Measurements from ENCODE around the gene SLC12A9.

Gene SLC12A9

DNA sequence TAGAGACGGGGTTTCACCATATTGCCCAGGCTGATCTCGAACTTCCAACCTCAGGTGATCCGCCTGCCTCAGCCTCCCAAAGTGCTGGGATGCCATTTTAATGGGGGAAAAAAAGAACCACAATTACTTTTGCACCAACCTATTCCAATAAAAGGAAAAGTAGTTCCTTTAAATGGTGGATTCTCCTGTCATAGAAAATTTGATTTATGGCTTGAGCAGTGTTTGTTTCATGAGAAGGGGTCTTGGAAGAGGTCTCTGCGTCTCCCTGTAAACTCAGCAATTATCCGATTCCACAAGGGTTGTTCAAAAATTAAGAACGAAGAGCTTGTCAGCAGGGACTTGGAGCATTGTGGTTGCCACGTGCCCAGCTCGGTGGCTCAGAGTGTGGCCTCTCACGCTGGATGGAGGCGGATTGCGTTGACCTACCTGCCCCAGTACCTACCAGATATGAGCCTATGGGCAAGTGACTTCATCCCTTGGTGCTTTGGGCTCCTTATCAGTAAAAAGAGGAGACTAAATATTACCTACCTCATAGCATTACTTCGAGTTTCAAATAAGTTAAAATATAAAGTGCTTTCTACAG, 11.8 kb downstream of the SLC12A9 start:
- Histone ChIP-seq H3K27ac (replicated peaks) (no peak overlapping the region), H3K27me3 (ENCODE audit: insufficient read depth, poor library complexity, severe bottlenecking) (no peaks in the 10 kb centered on the region)
- TF ChIP-seq, protein P1, sequence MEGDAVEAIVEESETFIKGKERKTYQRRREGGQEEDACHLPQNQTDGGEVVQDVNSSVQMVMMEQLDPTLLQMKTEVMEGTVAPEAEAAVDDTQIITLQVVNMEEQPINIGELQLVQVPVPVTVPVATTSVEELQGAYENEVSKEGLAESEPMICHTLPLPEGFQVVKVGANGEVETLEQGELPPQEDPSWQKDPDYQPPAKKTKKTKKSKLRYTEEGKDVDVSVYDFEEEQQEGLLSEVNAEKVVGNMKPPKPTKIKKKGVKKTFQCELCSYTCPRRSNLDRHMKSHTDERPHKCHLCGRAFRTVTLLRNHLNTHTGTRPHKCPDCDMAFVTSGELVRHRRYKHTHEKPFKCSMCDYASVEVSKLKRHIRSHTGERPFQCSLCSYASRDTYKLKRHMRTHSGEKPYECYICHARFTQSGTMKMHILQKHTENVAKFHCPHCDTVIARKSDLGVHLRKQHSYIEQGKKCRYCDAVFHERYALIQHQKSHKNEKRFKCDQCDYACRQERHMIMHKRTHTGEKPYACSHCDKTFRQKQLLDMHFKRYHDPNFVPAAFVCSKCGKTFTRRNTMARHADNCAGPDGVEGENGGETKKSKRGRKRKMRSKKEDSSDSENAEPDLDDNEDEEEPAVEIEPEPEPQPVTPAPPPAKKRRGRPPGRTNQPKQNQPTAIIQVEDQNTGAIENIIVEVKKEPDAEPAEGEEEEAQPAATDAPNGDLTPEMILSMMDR (IDR thresholded peaks at IDR 0.05; ENCODE audit: insufficient read depth, low read length) = no peak
- TF ChIP-seq SPI1 (IDR thresholded peaks at IDR 0.05; ENCODE audit: borderline replicate concordance, low read depth) (no peak), GABPA (IDR thresholded peaks at IDR 0.05; ENCODE audit: low read depth) (no peak)
- TF ChIP-seq, protein P2, sequence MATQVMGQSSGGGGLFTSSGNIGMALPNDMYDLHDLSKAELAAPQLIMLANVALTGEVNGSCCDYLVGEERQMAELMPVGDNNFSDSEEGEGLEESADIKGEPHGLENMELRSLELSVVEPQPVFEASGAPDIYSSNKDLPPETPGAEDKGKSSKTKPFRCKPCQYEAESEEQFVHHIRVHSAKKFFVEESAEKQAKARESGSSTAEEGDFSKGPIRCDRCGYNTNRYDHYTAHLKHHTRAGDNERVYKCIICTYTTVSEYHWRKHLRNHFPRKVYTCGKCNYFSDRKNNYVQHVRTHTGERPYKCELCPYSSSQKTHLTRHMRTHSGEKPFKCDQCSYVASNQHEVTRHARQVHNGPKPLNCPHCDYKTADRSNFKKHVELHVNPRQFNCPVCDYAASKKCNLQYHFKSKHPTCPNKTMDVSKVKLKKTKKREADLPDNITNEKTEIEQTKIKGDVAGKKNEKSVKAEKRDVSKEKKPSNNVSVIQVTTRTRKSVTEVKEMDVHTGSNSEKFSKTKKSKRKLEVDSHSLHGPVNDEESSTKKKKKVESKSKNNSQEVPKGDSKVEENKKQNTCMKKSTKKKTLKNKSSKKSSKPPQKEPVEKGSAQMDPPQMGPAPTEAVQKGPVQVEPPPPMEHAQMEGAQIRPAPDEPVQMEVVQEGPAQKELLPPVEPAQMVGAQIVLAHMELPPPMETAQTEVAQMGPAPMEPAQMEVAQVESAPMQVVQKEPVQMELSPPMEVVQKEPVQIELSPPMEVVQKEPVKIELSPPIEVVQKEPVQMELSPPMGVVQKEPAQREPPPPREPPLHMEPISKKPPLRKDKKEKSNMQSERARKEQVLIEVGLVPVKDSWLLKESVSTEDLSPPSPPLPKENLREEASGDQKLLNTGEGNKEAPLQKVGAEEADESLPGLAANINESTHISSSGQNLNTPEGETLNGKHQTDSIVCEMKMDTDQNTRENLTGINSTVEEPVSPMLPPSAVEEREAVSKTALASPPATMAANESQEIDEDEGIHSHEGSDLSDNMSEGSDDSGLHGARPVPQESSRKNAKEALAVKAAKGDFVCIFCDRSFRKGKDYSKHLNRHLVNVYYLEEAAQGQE (IDR thresholded peaks at IDR 0.05; ENCODE audit: insufficient replicate concordance, low read depth) = no peak

DNA sequence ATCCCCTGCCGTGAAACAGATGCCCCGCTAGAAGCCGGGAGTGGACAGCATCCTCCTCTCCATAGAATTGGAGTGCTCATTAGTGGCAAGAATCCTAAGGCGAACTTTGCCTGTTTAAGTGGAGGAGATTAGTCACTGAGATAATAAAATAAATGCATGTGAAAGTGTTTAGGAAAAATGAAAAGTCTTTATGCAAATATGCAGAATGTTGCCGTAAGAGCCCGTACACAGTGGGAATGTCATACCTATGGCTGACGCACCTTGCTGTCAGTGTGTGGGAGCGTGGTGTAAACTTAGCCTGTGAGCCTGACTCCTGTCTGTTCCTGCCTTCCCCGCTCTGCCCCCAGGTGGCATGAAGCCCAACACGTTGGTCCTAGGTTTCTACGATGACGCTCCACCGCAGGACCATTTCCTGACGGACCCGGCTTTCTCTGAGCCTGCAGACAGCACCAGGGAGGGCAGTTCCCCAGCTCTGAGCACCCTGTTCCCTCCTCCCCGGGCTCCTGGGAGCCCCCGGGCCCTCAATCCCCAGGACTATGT, 12.9 kb downstream of the SLC12A9 start:
- peak in 1 of 2 experiments; percentile 11 for DNase-seq (ENCODE audit: low read depth in 1 of 2, low spot score in 1 of 2)
- Histone ChIP-seq H3K4me3 (replicated peaks; ENCODE audit: insufficient read depth, low read length) (no peak overlapping the region), H3K27ac (replicated peaks) (peak overlapping the region; percentile 90), H3K27me3 (ENCODE audit: insufficient read depth, poor library complexity, severe bottlenecking) (no peaks in the 10 kb centered on the region)
- TF ChIP-seq, protein P1 (IDR thresholded peaks at IDR 0.05; ENCODE audit: insufficient read depth, low read length) = no peak
- no peak for TF ChIP-seq POLR2AphosphoS5 (IDR thresholded peaks at IDR 0.05; ENCODE audit: low read depth)
- TF ChIP-seq, protein P2 (IDR thresholded peaks at IDR 0.05; ENCODE audit: insufficient replicate concordance, low read depth) = no peak
- no peak for TF ChIP-seq GABPA (IDR thresholded peaks at IDR 0.05; ENCODE audit: low read depth)
- TF ChIP-seq SPI1 (IDR thresholded peaks at IDR 0.05; ENCODE audit: borderline replicate concordance, low read depth) = no peak

More for the DNA sequence above, 11.8 kb downstream of the SLC12A9 start:
- no peak for DNase-seq (ENCODE audit: low read depth in 1 of 2, low spot score in 1 of 2)
- no peak overlapping the region for H3K4me3 ChIP-seq (replicated peaks; ENCODE audit: insufficient read depth, low read length)

DNA sequence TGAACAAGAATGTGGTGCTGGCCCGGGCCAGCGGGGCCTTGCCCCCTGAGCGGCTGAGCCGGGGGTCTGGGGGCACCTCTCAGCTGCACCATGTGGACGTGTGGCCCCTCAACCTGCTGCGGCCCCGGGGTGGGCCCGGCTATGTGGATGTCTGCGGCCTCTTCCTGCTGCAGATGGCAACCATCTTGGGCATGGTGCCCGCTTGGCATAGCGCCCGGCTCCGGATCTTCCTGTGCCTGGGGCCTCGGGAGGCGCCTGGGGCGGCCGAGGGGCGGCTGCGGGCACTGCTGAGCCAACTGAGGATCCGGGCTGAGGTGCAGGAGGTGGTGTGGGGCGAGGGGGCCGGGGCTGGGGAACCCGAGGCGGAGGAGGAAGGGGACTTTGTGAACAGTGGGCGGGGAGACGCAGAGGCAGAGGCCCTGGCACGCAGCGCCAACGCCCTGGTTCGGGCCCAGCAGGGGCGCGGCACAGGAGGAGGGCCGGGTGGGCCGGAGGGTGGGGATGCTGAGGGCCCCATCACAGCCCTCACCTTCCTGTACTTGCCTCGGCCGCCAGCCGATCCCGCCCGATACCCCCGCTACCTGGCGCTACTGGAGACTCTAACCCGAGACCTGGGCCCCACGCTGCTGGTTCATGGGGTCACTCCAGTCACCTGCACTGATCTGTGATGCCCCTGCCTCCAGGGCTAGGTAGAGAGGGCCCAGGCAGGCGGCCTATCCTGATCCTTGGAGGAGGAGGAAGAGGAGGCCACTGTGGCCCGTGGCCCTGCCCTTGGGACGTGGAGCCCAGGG, 13.6 kb downstream of the SLC12A9 start:
- Histone ChIP-seq H3K27me3 (ENCODE audit: insufficient read depth, poor library complexity, severe bottlenecking) (no peaks in the 10 kb centered on the region), H3K27ac (replicated peaks) (peak overlapping the region; percentile 90), H3K4me3 (replicated peaks; ENCODE audit: insufficient read depth, low read length) (no peak overlapping the region; the same call in 1 of the 2 replicates)
- peak in 1 of 2 experiments; percentile 70 for DNase-seq (ENCODE audit: low read depth in 1 of 2, low spot score in 1 of 2)
- TF ChIP-seq GABPA (IDR thresholded peaks at IDR 0.05; ENCODE audit: low read depth) (no peak), POLR2AphosphoS5 (IDR thresholded peaks at IDR 0.05; ENCODE audit: low read depth) (peak; percentile 22; the same call in 1 of the 2 replicates)
- TF ChIP-seq, protein P1 (IDR thresholded peaks at IDR 0.05; ENCODE audit: insufficient read depth, low read length) = no peak

Data from HL-60 (cell line).